Spleen (tissue), 7 donors: ENCODE results near the gene ISLR2.

Source experiments
- CTCF ChIP-seq, 11 experiments: fragments of 200-600 bp in 7 of 11; fragments of 450-650 bp in 4 of 11; sonication (generic) in 4 of 11; IDR thresholded peaks in 8 of 11; conservative IDR thresholded peaks in 3 of 11; 1 replicate in 7 of 11; 2 replicates in 4 of 11; pipeline versions ENCODE4 v1.4.0 to v1.8.0; 2016 to 2021; ENCODE audit warnings: antibody characterized with exemption in 11 of 11, inconsistent platforms in 4 of 11, mild to moderate bottlenecking in 1 of 11
- POLR2A ChIP-seq, 3 donors: fragments of 450-650 bp; IDR thresholded peaks; one replicate each; pipeline ENCODE4 v1.5.1; 2017; ENCODE audit warnings: antibody characterized with exemption in 3 of 3, mild to moderate bottlenecking in 1 of 3
- POLR2AphosphoS5 ChIP-seq, 3 donors: sonication (generic); formaldehyde crosslinking; IDR thresholded peaks; one replicate each; pipeline ENCODE4 v1.5.1; 2017; ENCODE audit warnings: antibody characterized with exemption in 3 of 3
- donor health status: DM: no; HTN: no; CAD: no; lungs with moderate emphysema.
- donor health status: DM: no; HTN: no; CAD: no.
- donor health status: DM: no; HTN: no; CAD: no.

- TF ChIP-seq CTCF (IDR thresholded peaks at IDR 0.05 in 8 of 11, conservative IDR thresholded peaks at IDR 0.05 in 3 of 11) = no peak
- no peak for TF ChIP-seq POLR2A (IDR thresholded peaks at IDR 0.05)
- no peak for TF ChIP-seq POLR2AphosphoS5 (IDR thresholded peaks at IDR 0.05)
These were observed 5.6 kb upstream of the ISLR2 start for GRCh38 chr15:74124759-74125158.
